ENCODE data around the gene DHX35. TPM values are rescaled to one million over a fixed set of nuclear protein-coding genes. Genes with fewer than 3 reads are reported as not detected.
A peak's percentile ranks its signal among the peaks of the same experiment; 100 is the strongest.

Gene DHX35
- total and polyA plus RNA-seq, 2 of the 8 experiments (the other 6 are each of a cell fraction or from before 2014, with no cell fraction given): 21.9 to 27.7 TPM

DNA sequence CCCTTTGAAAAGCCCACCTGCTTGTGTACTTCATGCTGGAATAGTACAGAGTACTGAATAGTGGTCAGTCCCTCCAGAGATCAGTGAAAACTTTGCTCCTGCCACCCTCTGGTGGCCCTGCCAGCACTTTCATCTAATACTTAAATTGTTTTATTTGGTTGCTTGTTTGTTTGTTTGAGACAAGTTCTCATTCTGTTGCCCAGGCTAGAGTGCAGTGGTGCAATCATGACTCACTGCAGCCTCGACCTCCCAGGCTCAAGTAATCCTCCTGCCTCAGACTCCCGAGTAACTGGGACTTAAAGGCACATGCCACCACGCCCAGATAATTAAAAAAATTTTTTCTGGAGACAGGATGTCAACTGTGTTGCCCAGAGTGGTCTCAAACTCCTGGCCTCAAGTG, 26.9 kb upstream of the DHX35 start:
- Histone ChIP-seq H2BK15ac (ENCODE audit: low read length) (no peak overlapping the region), H3K18ac (ENCODE audit: extremely low read depth, low read length) (no peak overlapping the region), H3K9ac (replicated peaks in 1 of 4; ENCODE audit: extremely low read depth in 1 of 4, low read depth in 3 of 4, low read length in 3 of 4) (no peak overlapping the region), H4K8ac (ENCODE audit: extremely low read depth, insufficient read depth, low read length) (no peak overlapping the region), H2BK5ac (ENCODE audit: low read depth, low read length) (no peak overlapping the region), H3K79me2 (ENCODE audit: control insufficient read depth in 1 of 2, insufficient read depth in 2 of 2, low read length in 2 of 2) (peaks cover 39 to 99% of the 10 kb centered on the region in 2 experiments), H3K27me3 (replicated peaks in 1 of 4; ENCODE audit: control insufficient read depth in 3 of 4, extremely low read depth in 1 of 4, insufficient read depth in 3 of 4, low read length in 3 of 4) (no peaks in the 10 kb centered on the region), H3K23me2 (ENCODE audit: low read depth, low read length) (no peaks in the 10 kb centered on the region), H2BK20ac (ENCODE audit: low read length) (no peak overlapping the region), H3K79me1 (ENCODE audit: low read depth, low read length) (peaks cover 33% of the 10 kb centered on the region), H4K20me1 (replicated peaks in 1 of 2; ENCODE audit: control insufficient read depth in 1 of 2, insufficient read depth in 2 of 2, low read length in 2 of 2) (peaks cover 22 to 30% of the 10 kb centered on the region in 2 experiments), H4K91ac (replicated peaks; ENCODE audit: insufficient read length, low read length) (no peak overlapping the region), H2AFZ (ENCODE audit: low read length) (no peak overlapping the region), H2BK120ac (replicated peaks; ENCODE audit: low read depth, low read length) (no peak overlapping the region), H3K4me2 (ENCODE audit: insufficient read depth in 1 of 2, low read depth in 2 of 2, low read length in 2 of 2) (no peak overlapping the region), H2AK5ac (ENCODE audit: low read depth, low read length) (no peak overlapping the region), H3K23ac (ENCODE audit: insufficient read length) (no peak overlapping the region), H3K14ac (ENCODE audit: insufficient read length) (no peak overlapping the region), H3K36me3 (ENCODE audit: control insufficient read depth in 2 of 4, insufficient read depth in 4 of 4, low read length in 3 of 4) (peaks cover 2 to 18% (median 6%) of the 10 kb centered on the region in 4 experiments; a peak in 4 of 8 replicates), H2BK12ac (ENCODE audit: low read depth, low read length) (no peak overlapping the region), H3K27ac (ENCODE audit: low read depth, low read length) (no peak overlapping the region), H3K4me3 (ENCODE audit: extremely low read depth in 1 of 4, insufficient read depth in 2 of 4, low read depth in 3 of 4, low read length in 4 of 4) (no peak overlapping the region), H3K4me1 (replicated peaks in 1 of 4; ENCODE audit: control insufficient read depth in 3 of 4, insufficient read depth in 4 of 4, low read length in 3 of 4) (peaks cover 0 to 6% (median 2%) of the 10 kb centered on the region in 4 experiments; a peak in 4 of 7 replicates), H4K5ac (ENCODE audit: insufficient read length, low read depth, low read length) (no peak overlapping the region), H3K56ac (replicated peaks; ENCODE audit: insufficient read length, low read depth, low read length) (no peak overlapping the region), H3K4ac (replicated peaks; ENCODE audit: insufficient read length, low read depth, low read length) (no peak overlapping the region), H3K9me3 (ENCODE audit: insufficient read depth in 2 of 2, low read depth in 1 of 2, low read length in 1 of 2) (no peaks in the 10 kb centered on the region)
- DNase-seq (ENCODE audit: low read depth in 1 of 2, low spot score in 2 of 2) (no peak), FAIRE-seq (no peak)
- CTCF ChIA-PET (ENCODE audit: partially characterized antibody): interaction anchor here (1.2 kb wide), 1 partner anchor 13 kb away, joined by 3 read pairs; no protein-coding TSS in a partner anchor
- WGBS, 2 experiments (ENCODE audit: extremely low coverage in 1 of 2, insufficient coverage in 1 of 2, insufficient read length in 1 of 2, insufficient replicate concordance in 2 of 2, low coverage in 1 of 2, low lambda C conversion rate in 2 of 2, missing lambda C conversion rate in 1 of 2): 95% methylated on average over 3 of the region's 3 CpGs; no CpG with 5 or more reads in 1 of the 2 experiments
- POLR2A ChIA-PET (ENCODE audit: partially characterized antibody): interaction anchor here (7.9 kb wide), 1 partner anchor 7 kb away, joined by 57 read pairs; the partner anchor contains the start of gene FAM83D
- TF ChIP-seq, protein P1, sequence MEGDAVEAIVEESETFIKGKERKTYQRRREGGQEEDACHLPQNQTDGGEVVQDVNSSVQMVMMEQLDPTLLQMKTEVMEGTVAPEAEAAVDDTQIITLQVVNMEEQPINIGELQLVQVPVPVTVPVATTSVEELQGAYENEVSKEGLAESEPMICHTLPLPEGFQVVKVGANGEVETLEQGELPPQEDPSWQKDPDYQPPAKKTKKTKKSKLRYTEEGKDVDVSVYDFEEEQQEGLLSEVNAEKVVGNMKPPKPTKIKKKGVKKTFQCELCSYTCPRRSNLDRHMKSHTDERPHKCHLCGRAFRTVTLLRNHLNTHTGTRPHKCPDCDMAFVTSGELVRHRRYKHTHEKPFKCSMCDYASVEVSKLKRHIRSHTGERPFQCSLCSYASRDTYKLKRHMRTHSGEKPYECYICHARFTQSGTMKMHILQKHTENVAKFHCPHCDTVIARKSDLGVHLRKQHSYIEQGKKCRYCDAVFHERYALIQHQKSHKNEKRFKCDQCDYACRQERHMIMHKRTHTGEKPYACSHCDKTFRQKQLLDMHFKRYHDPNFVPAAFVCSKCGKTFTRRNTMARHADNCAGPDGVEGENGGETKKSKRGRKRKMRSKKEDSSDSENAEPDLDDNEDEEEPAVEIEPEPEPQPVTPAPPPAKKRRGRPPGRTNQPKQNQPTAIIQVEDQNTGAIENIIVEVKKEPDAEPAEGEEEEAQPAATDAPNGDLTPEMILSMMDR (IDR thresholded peaks at IDR 0.05; ENCODE audit: control extremely low read depth in 1 of 3, insufficient read depth in 1 of 3, low read depth in 1 of 3, low read length in 3 of 3): peak in 1 of 3 experiments; percentile 14; a peak in 1 of 4 replicates
- TF ChIP-seq TCF12 (IDR thresholded peaks at IDR 0.05; ENCODE audit: low read depth, low read length) (no peak), PHF8 (conservative IDR thresholded peaks at IDR 0.05; ENCODE audit: low read depth, low read length) (no peak), RAD21 (IDR thresholded peaks at IDR 0.05 in 1 of 2, conservative IDR thresholded peaks at IDR 0.05 in 1 of 2; ENCODE audit: low read depth in 2 of 2, low read length in 2 of 2) (peak in 1 of 2 experiments; percentile 39; a peak in 2 of 4 replicates), BACH1 (IDR thresholded peaks at IDR 0.05; ENCODE audit: low read length) (no peak)
